ENCODE results near the gene B3GLCT.

The B3GLCT gene

GRCh38 chr13:31198519-31198918, 1.3 kb upstream of the B3GLCT start:
- DNase-seq (ENCODE audit: low read depth), result no peak
- no peak overlapping the region for H3K4me3 ChIP-seq (ENCODE audit: low read depth, low read length)
- TF ChIP-seq CTCF (IDR thresholded peaks at IDR 0.05; ENCODE audit: low read depth, low read length, missing control alignments), result no peak

DNA sequence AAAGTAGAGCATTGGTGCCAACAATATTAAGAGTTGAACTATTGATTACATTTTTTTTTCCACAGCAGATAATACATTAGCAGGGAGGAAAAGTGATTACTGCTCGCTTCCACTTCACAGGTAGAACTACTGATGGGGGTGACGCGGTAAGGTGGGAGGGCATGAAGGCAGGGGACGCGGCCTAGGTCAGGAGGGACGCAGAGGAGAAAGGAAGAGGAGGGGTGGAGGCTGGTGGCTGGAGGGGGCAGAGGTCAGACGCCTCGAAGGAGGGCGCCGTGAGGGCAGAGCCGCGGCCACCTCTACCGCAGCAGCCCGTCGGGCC, 287 bp upstream of the B3GLCT start:
- TF ChIP-seq CTCF (IDR thresholded peaks at IDR 0.05; ENCODE audit: low read depth, low read length, missing control alignments), result no peak
- peak overlapping the region; percentile 47 for H3K4me3 ChIP-seq (ENCODE audit: low read depth, low read length)
- no peak for DNase-seq (ENCODE audit: low read depth)

- peak overlapping the region; percentile 60 for H3K4me3 ChIP-seq (ENCODE audit: low read depth, low read length)
- no peak for DNase-seq (ENCODE audit: low read depth)
- peak; percentile 2 for TF ChIP-seq CTCF (IDR thresholded peaks at IDR 0.05; ENCODE audit: low read depth, low read length, missing control alignments)
These were observed 829 bp downstream of the B3GLCT start for GRCh38 chr13:31200637-31200971.

DNA sequence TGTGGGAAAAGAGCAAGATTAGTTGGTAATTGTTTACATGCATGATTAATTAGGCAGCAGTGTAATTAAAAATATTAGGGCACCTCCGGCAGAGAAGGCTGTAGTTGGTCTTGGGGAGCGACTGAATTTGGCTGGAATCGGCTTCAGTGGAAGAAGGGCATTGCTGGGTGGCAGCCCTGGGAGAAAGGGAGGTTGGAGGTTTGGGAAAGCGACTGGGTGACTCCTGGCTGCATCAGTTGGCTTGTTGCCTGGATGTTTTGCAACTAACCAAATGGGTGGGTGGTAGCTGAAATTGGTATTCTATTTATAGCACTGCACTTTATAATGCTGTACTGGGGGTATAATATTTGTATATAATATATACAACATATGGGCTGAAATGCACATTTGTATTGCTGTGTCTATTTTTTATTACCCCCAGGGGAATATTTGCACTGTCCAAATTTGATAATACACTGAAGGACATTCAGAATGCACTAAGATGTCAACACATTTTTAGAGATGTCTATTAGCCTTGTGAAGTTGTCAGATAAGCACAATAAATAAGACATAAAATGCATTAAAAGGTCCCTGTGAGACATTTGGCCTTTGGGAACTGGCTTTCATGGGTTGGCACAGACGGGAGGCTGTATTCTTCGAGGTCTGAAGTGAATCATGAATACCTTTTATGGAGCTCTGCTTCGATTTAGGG, 1.7 kb downstream of the B3GLCT start:
- no peak overlapping the region; the same call in 1 of the 2 replicates for H3K4me3 ChIP-seq (ENCODE audit: low read depth, low read length)
- no peak for DNase-seq (ENCODE audit: low read depth)
- TF ChIP-seq CTCF (IDR thresholded peaks at IDR 0.05; ENCODE audit: low read depth, low read length, missing control alignments), result no peak

DNA sequence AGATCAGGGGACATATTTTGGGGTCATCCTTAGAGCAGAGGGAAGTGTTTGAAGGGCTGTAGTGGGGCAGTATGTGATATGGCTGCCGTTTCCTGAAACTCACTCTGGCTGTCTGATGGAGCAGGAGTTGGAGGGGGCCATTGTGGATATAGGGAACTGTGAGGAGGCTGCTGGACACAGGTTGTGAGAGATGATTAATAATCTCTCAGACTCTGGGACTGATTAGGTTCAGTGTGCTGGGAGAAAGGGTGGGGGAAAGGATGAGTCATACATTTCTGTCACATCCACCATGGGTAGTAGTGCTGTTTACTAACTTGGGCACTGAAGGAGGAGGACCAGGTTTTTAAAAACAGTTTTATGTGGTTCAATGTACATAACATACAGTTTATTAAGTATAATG, 4.8 kb downstream of the B3GLCT start:
- no peak for TF ChIP-seq CTCF (IDR thresholded peaks at IDR 0.05; ENCODE audit: low read depth, low read length, missing control alignments)
- no peak overlapping the region for H3K4me3 ChIP-seq (ENCODE audit: low read depth, low read length)
- DNase-seq (ENCODE audit: low read depth), result no peak

GRCh38 chr13:31207661-31208552, 8.1 kb downstream of the B3GLCT start:
- TF ChIP-seq CTCF (IDR thresholded peaks at IDR 0.05; ENCODE audit: low read depth, low read length, missing control alignments), result no peak
- no peak for DNase-seq (ENCODE audit: low read depth)

More at GRCh38 chr13:31207661-31208552, 8.1 kb downstream of the B3GLCT start:
- H3K4me3 ChIP-seq (ENCODE audit: low read depth, low read length), result no peak overlapping the region
